Embryonic facial prominence (tissue), 1 donor: ENCODE results near the gene ARF1.

Experiments used
- DNase-seq: peaks from one replicate; pipeline ENCODE4 v3.0.0-alpha.2; 2016; ENCODE audit errors: extremely low spot score

ARF1 gene

DNA sequence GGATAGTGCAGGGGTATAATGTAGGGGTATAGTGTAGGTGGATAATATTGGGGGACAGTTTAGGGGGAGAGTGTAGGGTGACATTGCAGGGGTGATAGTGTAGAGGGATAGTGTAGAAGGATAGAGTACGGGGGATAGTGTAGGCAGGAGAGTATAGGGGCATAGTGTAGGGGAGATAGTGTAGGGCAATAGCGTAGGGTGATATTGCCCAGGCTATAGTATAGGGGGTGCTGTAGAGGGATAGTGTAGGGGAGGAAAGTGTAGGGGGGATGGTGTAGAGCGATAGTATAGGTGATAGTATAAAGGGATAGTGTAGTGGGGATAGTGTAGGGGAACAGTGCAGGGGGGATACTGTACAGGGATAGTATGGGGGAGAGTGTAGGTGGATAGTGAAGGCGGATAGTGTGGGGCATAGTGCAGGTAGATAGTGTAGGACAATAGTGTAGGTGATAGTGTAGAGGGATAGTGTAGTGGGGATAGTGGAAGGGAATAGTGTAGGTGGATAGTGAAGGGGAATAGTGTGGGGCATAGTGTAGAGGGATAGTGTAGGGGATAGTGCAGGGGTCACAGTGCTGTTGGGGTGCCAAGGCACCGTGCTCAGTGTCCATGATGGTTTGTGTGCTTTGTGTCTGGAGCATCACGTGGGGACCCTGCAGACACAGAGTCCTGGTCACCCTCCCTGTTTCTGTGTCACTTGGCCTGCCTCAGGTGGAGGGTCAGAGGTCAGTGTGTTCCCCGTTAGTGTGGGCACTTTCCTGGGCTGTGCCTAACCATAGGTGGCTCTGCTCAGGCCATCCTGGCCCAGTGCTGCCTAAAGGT is 10.5 kb upstream of the ARF1 start:
- no peak for DNase-seq

DNA sequence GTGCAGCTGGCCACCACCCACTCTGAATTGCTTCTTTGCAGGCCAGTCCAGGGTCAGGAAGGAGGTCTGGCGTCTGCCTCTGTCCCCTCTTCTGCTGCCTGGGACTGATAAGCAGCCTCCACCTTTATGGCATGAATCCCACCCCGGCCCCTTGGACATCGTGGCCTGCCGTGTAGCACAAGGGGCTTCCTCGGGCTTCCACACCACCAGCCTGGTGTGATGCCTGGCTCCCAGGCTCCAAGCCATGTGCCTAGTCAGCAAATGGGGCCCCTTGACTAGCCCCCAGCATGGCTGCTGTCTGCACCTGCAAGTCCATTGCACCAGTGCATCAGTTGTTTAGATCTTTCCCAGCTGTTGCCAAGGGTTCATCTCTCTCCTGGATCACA is 9.9 kb upstream of the ARF1 start:
- no peak for DNase-seq

DNA sequence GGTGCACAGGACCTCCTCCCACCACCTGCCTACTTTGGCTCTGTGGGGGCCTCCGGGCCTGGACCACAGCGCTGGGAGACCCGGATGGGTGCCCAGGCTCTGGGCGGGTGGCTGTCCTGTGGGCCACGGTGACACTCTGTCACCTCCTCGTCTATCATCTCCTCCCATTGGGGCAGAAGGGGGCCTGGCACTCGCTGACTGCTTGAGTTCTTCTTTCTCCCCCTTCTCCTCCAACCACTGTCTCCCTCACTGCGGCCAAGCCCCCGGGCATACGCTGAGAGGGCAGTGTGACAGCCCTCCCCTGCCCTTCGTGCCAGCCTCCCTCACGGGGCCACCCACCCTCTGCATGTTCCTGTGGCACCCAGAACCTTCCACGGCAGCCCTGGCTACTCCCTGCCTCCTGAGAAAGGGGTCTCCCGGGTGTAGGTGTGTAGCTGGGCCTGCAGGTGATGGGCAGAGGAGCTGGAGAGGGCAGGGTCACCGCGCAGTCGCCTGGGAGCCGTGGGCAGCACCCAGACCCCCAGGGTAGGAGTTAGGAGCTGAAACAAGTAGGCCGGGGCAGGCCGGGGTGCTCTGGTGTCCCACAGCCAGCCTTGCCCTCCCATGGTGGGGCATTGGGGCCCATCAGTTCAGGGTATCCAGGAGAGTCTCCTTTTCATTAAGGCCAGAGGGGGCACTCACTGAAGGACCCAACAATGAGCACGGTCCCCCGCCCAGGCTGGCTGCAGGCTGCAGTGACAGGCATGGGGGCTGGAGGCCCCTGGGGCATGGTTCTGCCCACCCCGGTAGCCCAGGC is 9.2 kb upstream of the ARF1 start:
- no peak for DNase-seq

DNA sequence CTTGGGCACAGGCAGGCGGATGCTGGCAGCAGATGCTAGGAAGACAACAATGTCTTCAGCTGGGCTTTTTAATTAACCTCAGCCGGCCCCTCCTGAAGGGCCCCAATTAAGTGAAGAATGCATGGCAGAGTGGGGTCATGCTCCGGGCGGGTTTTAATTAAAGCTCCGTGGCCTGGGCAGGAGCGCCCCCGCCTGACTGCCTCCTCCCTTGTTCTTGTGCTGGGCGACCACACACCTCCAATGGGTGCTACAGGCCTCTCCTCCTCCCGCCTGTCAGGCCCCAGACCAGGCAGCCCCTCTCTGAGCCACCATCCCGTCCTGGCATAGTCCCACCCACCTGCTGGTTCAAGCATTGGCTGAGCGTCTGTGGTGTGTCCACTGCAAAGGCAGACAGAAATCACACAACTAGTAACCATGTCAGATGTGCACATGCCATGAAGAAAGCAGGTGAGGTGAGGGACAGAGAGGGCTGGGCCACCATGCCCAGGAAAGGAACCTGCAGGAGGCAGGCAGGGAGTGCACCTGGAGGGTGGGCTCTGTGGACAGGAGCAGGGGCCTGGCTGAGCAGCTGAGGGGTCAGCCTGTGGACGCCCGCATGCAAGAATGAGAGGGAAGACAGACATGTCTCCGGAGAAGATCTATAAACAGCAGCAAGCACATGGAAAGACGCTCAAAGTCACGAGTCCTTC is 8.5 kb upstream of the ARF1 start:
- no peak for DNase-seq

DNA sequence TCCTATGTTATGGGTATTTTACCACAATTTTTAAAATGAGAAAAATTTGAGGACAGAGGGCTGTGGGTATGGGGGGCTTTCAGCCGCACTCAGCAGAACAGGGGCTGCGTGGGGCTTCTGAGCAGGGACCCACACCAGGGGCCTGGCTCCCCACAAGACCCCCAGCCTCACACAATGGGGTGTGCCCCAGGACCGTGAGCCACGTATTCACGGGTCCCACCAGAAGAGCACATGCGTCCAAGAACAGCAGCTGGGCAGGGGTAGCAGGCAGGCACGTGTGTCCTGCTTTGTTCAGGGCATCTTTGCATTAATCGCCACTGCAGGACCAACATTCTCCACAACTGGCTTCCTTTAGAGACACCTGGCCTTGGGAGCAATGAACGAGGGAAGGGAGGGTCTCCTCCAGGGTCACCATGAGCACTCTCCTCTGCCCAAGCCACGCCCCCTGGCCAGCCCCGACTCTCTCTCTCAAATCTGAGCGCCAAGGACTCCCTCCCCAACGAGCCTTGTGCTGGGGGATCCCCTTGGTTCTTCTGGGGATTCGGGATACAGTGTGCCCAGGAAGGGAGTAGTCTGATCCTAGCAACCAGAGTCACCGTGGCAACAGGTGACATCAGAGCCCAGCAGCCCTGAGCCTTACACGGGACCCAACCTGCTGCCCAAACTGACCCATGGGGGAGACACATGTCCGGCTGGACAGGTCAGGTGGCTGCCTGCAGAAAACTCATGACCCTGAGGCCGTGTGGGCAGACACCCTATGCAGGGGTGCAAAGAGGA is 7.4 kb upstream of the ARF1 start:
- DNase-seq: no peak

DNA sequence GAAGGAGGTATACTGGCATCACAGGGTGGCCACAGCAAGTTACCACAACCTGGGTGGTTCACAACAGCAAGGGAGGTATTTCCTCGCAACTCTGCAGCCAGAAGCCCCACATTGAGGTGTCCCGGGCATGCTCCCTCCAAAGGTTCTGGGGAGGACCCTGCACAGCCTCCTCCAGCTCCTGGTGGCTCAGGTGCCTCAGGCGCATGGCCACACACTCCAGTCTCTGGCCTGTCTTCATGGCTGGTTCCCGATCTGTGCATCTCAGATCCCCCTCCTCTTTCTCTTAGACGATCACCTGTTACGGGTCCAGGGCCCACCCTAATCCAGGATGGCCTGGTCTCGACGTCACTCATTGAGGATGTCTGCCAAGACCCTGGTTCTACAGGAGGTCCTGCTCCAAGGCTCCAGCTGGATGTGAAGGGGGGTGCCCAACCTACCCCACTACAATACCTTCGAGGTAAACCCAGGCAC is 6.7 kb upstream of the ARF1 start:
- DNase-seq: no peak

DNA sequence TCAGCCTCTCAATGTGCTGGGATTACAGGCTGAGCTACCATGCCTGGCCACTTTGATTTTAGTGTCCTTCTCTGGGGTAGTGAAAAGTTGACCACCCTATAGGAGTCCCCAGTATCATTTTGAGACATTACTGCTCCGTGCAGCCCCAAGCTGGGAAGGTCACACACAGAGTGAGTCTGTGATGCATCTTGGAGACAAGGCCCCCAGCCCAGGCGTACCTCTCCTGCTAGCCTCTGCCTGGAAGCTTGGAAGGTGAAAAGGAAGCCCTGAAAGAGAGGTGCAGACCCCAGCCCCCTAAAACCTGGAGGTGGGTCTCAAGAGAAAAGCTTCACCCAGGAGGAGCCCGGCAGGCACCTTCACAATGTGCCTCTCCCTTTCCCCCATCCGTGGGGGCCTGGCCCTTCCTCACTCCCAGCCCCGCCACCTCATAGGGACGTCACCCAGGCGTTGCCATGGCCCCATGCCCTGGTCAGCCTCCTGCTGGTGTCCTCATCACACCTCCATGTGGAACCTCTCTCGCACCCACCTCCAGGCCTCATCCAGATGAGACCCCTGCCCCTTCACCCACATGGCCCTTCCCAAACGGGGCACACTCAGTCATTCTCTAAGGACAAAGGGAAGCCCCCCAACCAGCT is 5.6 kb upstream of the ARF1 start:
- no peak for DNase-seq

DNA sequence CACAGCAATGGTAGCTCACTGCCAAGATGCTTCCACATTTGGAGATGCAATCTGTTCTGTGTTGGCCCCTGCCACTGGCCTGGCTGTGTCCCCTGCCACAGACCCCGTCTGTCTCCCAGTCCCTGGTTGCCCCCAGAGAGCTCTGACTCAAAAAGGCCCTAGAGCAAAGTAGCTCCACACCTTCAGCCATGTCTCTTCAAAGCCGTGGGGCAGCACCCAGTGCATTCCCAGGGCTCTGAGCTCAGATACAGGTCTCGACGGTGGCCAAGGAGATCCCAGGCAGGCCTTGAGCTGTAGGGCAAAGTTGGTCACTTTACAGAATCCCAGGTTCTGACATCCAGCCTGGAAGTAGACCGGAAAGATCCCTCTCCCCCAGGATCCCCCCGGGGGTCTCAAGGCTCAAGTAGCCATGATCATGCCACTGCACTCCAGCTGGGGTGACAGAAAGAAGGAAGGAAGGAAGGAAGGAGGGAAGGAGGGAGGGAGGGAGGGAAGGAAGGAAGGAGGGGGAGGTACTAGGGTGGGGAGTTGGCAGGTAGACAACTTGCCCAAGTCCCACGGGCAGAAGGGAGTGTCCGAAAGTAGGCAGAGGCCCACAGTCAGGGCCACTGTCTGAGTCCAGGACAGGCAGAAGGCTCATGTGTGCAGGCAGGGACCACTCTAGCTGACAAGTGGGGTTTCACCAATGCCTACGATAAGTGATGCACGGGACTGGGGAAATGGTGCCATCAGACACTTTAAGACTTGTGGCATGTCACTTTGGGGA is 4.8 kb upstream of the ARF1 start:
- DNase-seq: no peak

DNA sequence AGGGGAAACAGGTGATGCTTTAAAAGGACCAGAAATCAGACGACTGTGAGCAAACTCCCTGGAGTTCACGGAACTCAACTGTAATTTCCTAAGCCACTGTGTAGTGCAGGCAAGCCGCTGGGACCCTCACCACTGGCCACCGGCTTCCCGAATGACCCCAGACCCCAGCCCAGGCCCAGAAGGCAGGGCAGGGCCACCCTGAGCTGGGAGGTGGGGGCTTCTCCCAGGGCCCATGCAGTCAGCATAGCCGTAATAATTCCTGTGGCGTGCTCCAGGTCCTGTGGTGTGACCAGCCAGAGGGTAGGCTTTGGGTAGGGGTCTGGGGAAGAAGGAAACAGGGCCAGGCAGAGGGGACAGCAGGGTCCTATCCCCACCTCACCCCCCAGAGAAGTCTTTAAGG is 3.5 kb upstream of the ARF1 start:
- no peak for DNase-seq

DNA sequence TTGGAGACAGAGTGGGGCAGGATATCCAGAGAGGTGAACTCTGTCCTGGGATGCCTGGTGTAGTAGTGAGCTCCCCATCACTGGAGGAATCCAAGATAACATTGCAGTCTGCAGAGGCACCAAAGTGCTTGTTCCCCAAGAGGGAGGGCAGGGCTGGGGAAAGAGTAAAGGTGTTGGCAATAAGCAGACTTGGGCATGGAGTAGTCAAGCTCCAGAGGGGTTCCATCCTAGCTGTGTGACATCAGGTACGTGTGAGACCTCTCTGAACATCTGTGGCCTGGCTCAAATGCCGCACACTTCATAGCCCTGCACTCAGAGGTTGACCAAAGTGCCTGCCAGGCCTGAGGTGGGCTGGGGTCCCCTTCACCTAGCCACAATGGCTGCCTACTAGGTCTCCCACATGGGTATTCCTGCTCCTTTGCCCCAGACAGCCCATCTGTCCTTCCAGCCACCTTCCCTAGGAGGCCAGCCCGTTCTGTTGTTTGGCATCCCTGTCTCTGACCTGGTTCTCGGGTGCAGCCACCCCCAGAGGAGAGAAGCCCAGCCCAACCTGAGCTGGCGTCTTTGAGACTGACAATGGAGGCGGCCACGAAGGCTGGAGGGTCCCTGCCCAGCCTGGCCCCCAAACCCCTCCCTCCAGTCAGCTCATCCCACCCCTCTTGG is 2.8 kb upstream of the ARF1 start:
- no peak for DNase-seq

DNA sequence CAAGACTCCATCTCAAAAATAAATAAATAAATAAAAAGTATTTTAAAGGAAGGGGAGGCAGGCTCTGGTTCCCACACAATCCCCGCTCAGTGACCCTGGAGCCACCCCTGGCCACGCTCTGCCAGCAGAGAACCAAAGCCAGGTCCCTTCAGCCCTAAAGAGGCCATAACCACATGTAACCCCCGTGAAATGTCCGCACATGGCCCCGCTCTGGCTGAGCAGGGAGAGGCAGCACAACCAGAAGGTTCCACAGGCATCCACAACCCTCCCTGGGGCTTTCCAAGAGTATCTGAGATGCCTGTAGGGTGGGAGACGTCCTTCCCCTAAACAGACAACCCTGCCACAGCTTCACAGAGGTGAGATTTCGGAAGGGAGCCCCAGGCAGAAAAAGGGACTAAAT is 1.4 kb upstream of the ARF1 start:
- DNase-seq: no peak

DNA sequence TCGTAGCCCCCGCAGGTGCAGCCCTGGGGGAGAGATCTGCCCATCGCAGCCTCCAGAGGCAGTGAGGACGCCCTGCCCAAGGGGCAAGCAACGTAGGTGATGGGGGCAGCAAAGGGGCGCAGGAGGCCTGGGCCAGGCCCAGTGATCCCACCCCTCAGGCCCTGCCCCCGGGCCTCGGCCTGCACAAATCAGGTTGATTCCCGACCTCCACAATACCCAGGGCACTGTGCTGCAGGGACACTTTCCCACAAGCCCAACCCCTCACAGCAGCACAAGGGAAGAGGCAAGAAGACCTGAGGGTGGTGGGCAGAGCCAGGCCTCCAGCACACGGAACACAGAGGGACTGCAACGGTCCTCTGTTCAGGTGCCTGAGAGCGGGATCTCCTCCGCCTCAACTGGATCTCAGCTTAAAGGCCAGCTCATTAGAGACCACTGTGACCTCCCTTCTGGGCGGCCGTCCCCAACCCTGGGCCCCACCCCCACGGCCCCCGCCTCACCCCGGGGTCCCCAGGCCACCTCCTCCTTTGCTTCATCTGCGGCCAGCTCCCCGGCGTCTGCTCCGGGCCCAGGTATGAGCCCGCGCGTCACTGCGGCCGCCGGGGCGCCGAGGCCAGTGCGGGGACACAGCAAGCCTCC is 812 bp upstream of the ARF1 start:
- no peak for DNase-seq

DNA sequence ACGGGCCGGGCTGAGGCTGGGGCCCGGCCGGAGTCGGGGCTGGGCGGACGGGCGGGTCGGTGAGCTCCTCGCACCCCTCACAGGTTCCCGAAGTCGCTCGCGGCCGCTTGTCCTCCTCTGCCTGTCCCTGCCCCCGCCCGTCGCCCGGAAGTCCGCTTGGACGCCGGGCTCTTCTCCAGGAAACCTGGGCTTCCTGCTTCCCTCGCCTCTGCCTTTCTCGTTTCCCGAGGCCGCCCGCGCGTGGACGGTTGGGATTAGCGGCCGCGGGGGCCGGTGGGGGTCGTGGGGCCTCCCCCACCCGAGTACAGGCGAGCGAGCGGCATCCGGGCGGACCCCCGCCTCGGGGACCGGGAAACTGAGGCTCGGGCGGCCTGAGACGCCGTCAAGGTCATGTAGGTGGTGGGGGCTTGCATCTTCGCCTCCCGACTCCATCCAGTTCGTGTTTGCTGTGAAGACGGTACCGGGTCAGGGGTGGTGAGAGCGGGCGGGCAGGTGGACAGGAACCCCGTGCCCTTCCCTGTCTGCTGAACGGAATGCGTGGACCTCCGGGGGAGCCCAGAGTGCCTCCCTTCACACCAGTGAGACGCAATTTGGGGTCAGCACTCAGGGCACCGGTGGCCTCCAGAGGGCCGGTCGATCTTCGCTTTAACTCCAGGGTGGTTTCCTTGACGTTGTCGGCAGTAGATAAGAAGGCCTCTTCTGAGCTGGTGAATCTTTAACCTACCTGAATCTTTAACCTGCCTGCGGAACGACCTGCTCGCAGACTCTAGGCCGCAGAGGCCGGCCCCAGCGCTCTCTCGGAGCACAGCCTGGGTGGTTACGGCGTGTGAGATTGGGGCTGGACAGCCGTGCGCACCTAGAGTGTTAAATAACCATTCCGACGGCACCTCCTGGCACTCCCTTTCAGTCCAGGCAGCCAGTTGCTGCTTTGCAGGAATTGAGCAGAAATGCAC is 686 bp downstream of the ARF1 start:
- DNase-seq: peak; percentile 34

DNA sequence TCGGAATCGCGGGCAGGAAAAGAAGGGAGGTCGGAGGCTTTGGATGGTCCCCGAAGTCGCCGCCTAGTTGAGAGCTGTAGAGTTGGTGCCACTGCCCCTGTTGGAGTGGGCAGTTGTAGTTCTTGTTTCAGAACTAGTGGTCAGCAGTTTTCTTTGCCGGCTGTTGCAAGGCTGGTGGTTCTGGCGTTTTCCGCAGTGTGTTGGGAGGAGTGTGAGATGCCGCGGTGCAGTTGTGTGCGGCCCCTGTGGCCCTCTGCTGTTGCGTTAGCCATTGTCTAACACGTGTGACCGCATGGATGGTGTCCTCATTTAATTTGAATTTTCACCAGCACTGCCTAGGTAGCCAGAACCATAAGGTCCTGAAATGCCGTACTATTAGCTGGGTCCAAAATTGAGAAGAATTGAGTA is 1.4 kb downstream of the ARF1 start:
- no peak for DNase-seq

DNA sequence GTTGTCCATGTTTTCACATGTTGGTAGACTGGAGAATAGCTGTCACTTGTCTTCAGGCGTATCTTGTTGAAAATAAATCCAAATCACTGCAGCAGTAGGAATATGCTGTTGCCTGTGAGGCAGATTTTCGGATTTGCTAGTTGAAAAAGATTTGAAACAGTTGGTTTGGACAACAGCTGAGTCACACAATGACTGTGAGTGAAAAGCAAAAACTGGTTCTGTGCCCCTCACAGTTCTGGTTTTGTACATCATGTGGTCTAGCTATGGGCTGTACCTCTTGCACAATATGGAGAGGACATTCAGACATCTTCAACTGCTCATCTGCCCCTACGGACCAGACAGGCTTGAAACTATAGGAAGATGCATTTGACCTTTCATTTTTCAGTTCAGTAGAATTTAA is 1.8 kb downstream of the ARF1 start:
- no peak for DNase-seq

DNA sequence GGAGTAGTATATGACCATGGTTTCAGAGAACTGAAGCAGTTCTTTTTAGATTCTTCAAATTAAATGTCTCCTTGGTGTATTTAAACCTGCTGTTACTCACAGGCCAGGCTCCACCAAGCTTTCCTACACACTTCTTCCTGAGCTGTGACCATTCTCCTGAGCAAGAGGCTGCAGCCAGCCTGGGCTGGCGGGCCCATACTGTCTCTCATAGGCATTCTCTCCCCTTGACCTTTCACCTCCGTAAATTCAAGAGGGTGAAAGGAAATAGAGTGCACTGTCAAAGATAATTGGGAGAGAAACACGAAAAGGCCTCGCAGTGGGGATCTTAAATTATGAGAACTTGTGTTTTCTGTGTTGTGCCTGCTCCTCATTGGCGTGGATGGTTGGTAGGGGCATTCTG is 2.3 kb downstream of the ARF1 start:
- no peak for DNase-seq

DNA sequence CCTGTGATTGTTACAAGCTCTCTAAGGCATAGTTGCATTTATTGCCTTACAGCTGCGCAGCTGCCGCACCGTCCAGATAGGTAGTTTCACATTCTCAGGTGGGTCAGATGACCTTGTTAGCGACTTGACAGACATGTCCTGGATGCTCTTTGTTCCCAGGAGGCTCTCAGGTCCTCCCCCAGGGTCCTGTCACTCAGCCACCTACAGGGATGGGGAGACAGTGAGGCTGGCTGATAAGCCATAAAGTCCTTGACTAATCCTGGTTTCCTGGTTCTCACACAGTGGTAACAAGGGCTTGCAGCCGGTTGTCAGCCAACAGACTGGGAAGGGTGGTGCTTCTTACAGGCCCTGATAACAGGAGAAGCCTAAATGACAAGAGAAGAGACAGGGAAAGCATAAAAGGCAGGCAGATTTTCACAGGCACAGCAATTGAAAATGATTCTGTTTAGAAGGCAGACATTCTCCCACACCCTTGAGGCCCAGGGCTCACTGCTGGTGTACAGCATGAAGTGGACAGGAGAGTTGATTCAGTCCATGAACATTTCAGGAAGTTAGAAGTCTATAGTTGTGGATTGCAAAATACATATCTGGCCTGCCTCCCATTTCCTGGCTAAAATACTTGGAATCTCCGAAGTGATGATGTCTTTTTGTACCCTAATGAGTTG is 2.9 kb downstream of the ARF1 start:
- no peak for DNase-seq

DNA sequence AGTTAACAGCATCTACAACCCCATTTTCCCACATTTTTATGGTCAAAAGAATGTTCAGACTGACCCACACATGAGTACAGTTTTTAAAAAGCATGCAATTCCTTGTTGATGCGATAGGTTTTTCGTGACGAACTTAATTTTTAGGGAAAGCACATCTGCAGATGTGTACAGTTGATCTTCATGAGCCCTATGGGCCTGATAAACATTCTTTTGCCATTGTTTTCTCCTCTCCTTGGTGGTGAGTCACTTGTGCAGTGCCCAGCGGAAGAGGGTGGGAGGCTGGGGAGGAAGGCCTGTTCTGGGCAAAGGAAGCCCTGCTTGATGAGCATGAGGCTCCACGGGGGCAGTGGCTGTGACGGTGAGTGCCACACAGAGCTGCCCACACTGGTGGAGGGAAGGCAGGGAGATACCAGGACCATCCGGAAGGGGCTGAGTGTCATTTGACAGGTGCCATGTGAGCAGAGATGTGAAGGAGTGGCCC is 5.3 kb downstream of the ARF1 start:
- DNase-seq: no peak
